SW480 (cell line): ENCODE measurements around the gene DRD3.

Source experiments
- DNase-seq: peaks from one replicate; pipeline ENCODE4 v3.0.0-alpha.2; 2016; ENCODE audit warnings: low spot score

Gene DRD3

DNA sequence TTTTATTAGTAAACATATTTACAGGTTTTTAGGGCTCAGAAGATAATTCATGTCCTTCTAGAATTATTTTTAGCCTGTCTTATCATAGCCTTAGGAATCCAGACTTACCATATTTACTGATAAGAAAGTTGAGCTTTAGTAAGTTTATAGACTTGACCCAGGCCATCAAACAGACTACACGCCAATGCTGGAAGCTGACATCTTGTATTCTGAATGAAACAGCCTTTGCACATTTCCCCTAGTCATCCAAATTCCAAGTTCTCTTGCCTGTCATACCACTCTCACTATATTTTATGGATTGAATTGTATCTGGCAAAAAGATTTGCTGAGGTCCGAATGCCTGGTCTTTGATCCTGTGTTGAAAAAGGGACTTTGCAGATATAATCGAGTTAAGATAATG, 58.6 kb downstream of the DRD3 start:
- DNase-seq = no peak

DNA sequence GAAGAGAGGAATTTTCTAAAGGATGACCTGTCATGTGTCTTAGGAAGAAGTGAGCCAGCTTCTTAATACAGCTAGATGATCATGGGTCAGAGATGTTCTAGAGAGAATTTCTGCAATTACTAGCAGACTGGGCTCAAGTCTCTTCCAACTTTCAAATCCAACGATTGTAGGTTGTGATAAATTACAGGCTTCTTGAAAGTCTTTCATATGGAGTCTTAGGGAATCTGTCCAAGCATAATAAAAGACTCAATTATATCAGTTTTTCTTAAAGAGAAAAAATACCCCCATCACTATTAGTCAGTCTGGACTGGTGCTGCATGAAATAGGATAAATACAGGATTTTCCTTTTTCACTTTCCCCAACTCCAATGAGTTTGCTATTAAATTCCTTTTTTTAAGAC, 59.1 kb downstream of the DRD3 start:
- DNase-seq = no peak

- DNase-seq = no peak
Observed at GRCh38 chr3:114115143-114115542, 63.7 kb downstream of the DRD3 start.

DNA sequence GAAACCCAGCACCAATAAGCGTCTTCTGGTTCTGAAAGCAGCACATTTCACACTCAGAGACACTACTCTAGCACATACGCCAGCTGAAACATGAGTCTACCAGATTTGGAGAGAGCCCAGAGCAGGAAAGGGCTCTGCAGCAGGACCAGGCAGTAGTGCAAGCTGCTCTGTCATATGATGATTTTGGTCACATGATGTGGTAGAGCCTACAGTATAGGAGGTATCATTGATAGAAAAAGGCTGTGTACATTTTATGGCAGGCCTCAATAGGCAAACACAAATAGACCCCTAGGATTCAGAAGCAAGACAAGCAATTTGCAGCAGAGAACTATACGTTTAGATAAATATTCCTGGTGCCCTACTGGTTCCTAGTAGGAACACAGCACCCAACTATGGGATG, 64.1 kb downstream of the DRD3 start:
- DNase-seq = no peak

DNA sequence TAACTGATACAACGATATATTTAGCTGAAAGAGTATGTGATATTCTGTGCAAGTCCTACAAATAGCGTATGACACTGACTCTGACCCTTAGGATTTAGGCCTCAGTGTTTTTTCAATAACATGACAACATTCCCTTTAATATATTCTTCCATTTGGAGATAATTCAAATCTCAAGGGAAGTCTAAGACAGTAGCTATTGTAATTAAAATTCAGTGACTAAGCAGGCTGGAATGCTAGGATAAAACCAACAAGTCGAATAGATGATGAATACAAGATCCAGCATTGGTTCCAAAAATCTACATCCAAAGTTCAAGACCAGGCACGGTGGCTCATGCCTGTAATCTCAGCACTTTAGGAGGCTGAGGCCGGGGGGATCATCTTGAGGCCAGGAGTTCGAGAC, 66.2 kb downstream of the DRD3 start:
- no peak for DNase-seq

- no peak for DNase-seq
Observed at GRCh38 chr3:114111060-114111770, 67.6 kb downstream of the DRD3 start.

DNA sequence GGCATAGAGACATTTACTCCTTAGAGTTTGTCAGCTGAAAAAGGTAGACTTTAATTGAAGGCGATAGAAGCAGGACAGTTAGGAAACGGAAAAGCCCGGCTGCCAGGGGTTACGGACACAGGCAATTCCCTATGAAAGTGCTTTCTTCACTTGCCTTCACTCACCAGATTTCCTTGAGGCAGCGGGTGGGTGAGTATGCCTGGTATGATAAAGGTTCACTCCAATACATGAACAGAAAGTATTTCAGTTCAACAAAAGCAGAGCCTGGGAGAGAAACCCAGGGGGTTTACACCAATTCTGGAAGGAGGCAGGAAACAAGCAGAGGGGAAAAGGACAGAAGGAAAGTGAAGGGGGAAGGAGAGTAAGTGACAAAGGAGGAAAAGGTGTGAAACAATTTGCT, 68.4 kb downstream of the DRD3 start:
- no peak for DNase-seq

DNA sequence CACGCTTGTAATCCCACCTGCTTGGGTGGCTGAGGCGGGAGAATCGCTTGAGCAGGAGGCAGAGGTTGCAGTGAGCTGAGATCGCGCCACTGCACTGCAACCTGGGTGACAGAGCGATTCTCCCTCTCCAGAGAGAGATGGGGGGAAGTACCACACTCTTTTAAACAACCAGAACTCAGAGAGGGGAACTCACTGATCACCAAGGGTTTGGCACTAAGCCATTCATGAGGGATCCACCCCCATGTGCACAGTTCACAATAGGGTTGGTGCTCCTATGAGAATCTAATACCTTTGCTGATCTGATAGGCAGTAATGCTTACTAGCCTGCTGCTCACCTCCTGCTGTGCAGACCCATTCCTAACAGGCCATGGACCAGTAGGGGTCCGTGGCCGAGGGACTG, 70.7 kb downstream of the DRD3 start:
- DNase-seq = no peak

GRCh38 chr3:114104414-114104813, 74.4 kb downstream of the DRD3 start:
- peak; percentile 17 for DNase-seq

GRCh38 chr3:114103858-114104257, 75.0 kb downstream of the DRD3 start:
- DNase-seq = no peak

DNA sequence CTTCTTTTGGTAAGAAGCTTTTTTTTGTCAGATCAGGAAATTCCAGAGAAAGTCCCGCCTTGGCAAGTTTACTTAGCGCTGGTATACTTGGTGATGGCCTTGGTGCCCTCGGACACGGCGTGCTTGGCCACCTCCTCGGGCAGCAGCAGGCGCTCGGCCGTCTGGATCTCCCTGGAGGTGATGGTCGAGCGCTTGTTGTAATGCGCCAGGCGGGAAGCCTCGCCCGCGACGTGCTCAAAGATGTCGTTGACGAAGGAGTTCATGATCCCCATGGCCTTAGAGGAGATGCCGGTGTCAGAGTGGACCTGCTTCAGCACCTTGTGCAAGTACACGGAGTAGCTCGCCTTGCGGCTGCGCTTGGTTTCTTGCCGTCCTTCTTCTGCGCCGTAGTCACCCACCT, 75.7 kb downstream of the DRD3 start:
- no peak for DNase-seq

- no peak for DNase-seq
Observed at GRCh38 chr3:114101101-114101500, 77.8 kb downstream of the DRD3 start.

DNA sequence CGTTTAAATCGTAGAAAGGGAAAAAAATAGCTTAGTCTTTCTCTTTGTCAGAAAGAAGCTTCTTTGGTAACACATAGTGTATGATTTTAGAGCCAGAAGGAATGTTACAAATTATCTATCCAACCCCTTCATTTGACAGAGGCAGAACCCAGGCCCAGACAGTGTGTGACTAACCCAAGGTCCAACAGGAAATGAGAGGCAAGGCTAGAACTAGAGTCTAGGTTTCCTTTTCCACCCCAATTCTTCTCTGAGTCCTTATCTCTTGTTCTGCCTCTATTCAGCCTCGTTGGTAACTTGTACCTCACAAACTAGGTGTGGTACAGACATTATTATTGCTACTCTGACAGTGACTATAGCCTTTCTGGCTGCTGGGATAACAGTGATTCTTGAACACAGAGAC, 83.1 kb downstream of the DRD3 start:
- DNase-seq = no peak

DNA sequence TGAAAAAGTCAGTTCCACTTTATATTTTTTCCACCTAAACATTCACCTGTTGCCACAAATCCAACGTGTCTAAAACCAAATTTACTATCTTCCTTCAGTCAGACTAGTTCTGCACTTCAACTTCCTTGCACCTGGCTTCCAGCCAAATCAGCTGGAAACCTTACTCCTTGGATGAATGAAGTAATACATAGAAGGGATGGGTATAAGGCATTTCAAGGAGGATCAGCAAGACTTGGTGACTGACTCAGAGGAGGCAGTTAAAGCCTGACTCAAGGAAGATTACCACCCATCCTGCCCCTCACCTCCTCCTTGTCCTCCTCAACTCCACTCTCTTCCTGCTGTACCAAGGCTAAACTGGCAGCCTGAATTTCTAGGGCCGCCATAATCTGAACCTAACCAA, 85.3 kb downstream of the DRD3 start:
- no peak for DNase-seq

- DNase-seq = no peak
Observed at GRCh38 chr3:114093016-114093380, 85.9 kb downstream of the DRD3 start.

DNA sequence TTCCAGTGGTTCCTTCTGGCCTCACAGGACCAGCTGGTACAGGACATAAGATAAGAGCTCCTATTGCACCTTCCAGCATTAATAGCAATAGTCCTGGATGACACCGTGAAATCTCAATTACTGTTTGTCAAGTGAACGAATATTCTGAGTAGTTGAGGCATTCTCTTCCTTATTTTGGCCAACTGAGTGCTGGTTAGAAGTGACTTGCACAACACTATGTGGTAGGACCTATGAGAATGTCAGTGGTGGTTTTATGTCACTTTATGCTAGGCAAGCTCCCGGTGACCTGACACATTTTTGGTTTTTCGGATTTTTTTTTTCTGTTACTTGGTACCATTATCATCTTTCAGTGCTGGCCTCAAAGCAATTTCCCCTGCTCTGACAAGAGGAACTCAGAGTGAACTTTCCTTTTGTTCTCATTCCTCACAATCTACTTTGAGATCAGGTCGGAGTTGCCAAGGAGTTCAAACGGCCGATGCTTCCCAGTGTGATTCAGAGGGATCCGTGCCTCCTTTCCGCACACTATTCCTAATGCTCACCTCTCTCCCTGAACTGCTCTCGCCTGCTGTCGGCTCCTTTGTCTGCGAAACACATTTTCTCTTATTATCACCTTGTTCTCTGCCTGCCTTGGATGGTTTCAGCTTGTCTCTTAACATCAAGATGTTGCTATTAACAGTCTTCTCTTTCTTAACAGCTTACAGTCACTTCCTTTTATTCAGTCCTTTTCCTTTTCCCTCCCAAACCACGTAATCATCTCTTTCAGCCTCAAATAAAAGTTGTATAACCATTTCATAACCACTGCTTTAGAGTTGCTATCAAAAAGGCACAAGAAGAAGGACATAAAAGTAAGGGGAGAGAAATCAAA, 86.5 kb downstream of the DRD3 start:
- DNase-seq = no peak

DNA sequence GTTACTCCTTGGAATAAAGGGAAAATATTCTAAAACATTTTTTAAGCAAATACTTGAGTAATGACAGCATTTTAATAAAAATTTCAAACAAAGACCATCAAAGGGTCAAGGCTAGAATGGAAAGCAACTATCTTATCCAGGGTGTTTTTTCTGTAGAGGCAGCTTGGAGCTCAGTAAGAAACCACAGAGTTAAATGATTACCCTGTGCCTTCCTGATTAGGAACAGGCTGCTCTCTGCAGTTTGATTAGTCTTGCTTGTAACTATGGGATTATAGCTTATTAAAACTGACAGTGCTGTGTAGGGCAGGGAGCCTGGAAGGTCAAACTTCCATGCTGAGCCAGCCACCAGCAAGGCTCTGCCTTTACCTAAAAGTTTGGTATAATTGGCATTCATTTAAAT, 89.2 kb downstream of the DRD3 start:
- DNase-seq = no peak

DNA sequence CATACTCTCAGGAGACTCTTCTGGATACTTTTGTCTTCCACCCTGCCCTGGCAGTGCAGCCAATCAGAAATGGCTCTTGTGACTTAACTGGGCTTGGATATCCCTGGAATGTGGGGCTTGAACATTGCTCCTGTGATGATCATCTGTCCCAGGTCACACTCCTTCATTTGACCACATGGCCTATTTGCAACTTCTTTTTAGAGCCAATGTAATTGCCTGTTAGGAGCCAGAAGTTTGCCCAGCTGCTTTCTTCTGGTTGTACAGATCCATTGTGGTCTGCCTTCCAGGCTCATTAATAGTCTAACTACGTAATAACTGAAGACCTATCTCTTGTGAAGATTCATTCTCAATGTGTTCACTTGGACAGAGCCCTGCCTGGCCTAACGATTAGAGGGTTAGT, 92.5 kb downstream of the DRD3 start:
- DNase-seq = no peak

GRCh38 chr3:114083112-114083511, 95.7 kb downstream of the DRD3 start:
- no peak for DNase-seq

GRCh38 chr3:114081037-114081436, 97.8 kb downstream of the DRD3 start:
- DNase-seq = no peak

- DNase-seq = no peak
Observed at GRCh38 chr3:114080201-114080600, 98.7 kb downstream of the DRD3 start.

DNA sequence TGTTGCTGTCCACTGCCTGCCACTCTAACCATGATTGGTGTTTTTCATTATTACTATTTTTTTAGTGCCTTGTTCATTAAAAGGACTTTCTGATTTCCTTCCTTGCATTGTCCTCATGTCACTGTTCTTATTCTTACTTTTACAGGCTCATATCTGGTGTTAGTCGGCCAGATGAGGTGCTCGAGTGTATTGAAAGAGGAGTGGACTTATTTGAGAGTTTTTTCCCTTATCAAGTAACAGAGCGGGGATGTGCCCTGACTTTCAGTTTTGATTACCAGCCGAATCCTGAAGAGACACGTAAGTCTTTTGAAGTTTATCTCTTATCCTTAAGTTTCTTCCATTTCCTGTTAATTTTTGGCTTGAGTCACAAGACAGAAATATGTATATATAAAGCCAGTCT, 99.1 kb downstream of the DRD3 start:
- no peak for DNase-seq

DNA sequence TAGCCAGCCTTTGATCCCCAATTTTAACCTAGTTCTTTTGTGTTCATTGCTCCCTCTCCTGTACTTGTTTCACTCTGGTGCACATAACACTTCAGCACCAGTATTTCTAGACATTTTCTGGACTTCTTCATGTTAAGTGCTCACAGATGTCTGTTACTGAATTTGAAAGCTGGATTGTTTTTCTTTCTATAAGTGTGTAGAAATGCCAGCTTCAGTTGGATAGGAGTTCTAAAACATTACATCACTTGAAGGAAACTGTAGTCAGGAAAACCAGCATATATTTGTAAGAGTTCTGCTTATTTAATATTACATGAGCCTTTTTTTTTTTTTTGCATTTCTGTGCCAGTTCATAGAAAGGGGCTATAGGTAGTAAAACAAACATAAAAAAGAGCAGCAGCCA, 100.7 kb downstream of the DRD3 start:
- no peak for DNase-seq
